ENCODE data around the gene RPP21. TPM values are rescaled to one million over a fixed set of nuclear protein-coding genes. Genes with fewer than 3 reads are reported as not detected.

RPP21 gene
- total and polyA plus RNA-seq, 10 of the 15 experiments (the other 5 are each of a cell fraction or from before 2014, with no cell fraction given): 14.3 to 94.6 (median 42.1) TPM

- FAIRE-seq (no peak), ATAC-seq (no peak), DNase-seq (ENCODE audit: low read depth, low spot score) (no peak)
- intact Hi-C loops (cut with micrococcal nuclease; ENCODE audit: unreplicated experiment) (no loop called here), in situ Hi-C loops (cut with MboI) (no loop called here)
- no peaks in the 10 kb centered on the region for H4K20me1 ChIP-seq (ENCODE audit: control insufficient read depth, insufficient read depth)
- H3K4me1 ChIP-seq (ENCODE audit: control insufficient read depth, insufficient read depth, low read length): no peaks in the 10 kb centered on the region
- TF ChIP-seq CBX5 (IDR thresholded peaks at IDR 0.05; ENCODE audit: low read depth) (no peak), EZH2 (IDR thresholded peaks at IDR 0.05; ENCODE audit: borderline replicate concordance, control insufficient read depth, low read depth, low read length) (no peak), SMARCA5 (IDR thresholded peaks at IDR 0.05) (no peak), RCOR1 (conservative IDR thresholded peaks at IDR 0.05; ENCODE audit: low read depth, low read length) (no peak), HCFC1 (IDR thresholded peaks at IDR 0.05; ENCODE audit: low read length) (no peak), PRDM15 (CRISPR knock-in tag; IDR thresholded peaks at IDR 0.05) (no peak), NRF1 (conservative IDR thresholded peaks at IDR 0.05; ENCODE audit: low read depth, low read length) (no peak)
- no peaks in the 10 kb centered on the region for H3K27me3 ChIP-seq (replicated peaks in 1 of 2; ENCODE audit: control insufficient read depth in 2 of 2, insufficient read depth in 2 of 2, low read length in 1 of 2)
- SMC1A ChIA-PET (ENCODE audit: uncharacterized antibody, unreplicated experiment): interaction anchor here (1.4 kb wide), 1 partner anchor 80 kb away, joined by 3 read pairs; no protein-coding TSS in a partner anchor
- H3K4me3 ChIP-seq: no peak overlapping the region
- POLR2A ChIA-PET: no interaction called here
- WGBS (ENCODE audit: insufficient coverage, insufficient replicate concordance, low lambda C conversion rate, missing lambda C conversion rate): 95% methylated on average over 2 of the region's 2 CpGs
- no peaks in the 10 kb centered on the region for H3K9me3 ChIP-seq (replicated peaks; ENCODE audit: control insufficient read depth, insufficient read depth, low read length)
- peaks cover 7 to 9% of the 10 kb centered on the region in 2 experiments for H3K36me3 ChIP-seq (ENCODE audit: control insufficient read depth in 2 of 2, insufficient read depth in 2 of 2, low read length in 1 of 2)
- CTCF ChIA-PET: interaction anchor here (0.6 to 1.2 kb wide), 2 partner anchors 57 to 100 kb away, joined by 3 read pairs; no protein-coding TSS in a partner anchor
- no peak overlapping the region for H3K4me2 ChIP-seq (ENCODE audit: control insufficient read depth, insufficient read depth)
- H2AFZ ChIP-seq (ENCODE audit: control insufficient read depth, low read depth, low read length): no peak overlapping the region
- no peaks in the 10 kb centered on the region for H3K79me2 ChIP-seq (ENCODE audit: control insufficient read depth, insufficient read depth, low read length)
- RAD21 ChIA-PET (ENCODE audit: unreplicated experiment): no interaction called here
- H3K27ac ChIP-seq (ENCODE audit: control insufficient read depth, insufficient read depth): no peak overlapping the region
- no peak overlapping the region for H3K9ac ChIP-seq (ENCODE audit: control insufficient read depth, insufficient read depth, low read length)
- BruUV-seq (replicated peaks): no TSS peak
These were observed 49.1 kb upstream of the RPP21 start for GRCh38 chr6:30295837-30296236.
